ENCODE data around the gene BCL2L2. TPM values are rescaled to one million over a fixed set of nuclear protein-coding genes. Genes with fewer than 3 reads are reported as not detected.
A peak's percentile ranks its signal among the peaks of the same experiment; 100 is the strongest.

Gene BCL2L2
- polyA plus RNA-seq, 1 of the 3 experiments (the other 2 are of a cell fraction) = 30.6 TPM

GRCh38 chr14:23297611-23298277 is 8.9 kb upstream of the BCL2L2 start:
- no peak overlapping the region for H3K9ac ChIP-seq
- 94% methylated on average over 7 of the region's 7 CpGs for WGBS (ENCODE audit: low lambda C conversion rate)
- POLR2A ChIA-PET = no interaction called here
- DNase-seq = no peak
- H4K20me1 ChIP-seq (ENCODE audit: insufficient read depth) = no peaks in the 10 kb centered on the region
- H3K27me3 ChIP-seq (ENCODE audit: insufficient read depth) = no peaks in the 10 kb centered on the region
- H3K4me2 ChIP-seq = no peak overlapping the region
- CTCF ChIA-PET = interaction anchor here (0.9 to 2.2 kb wide), 4 partner anchors 8 to 38 kb away, joined by 3 to 9 read pairs (median 5); no protein-coding TSS in a partner anchor
- peaks cover 6% of the 10 kb centered on the region; the same call in 1 of the 2 replicates for H3K79me2 ChIP-seq (ENCODE audit: insufficient read depth)
- H3F3A ChIP-seq (replicated peaks; ENCODE audit: insufficient read depth) = peaks cover 16% of the 10 kb centered on the region
- no peaks in the 10 kb centered on the region for H3K9me3 ChIP-seq
- no peak overlapping the region for H3K4me3 ChIP-seq (ENCODE audit: low read depth in 2 of 2, low read length in 1 of 2)
- H3K36me3 ChIP-seq (replicated peaks in 1 of 2; ENCODE audit: control insufficient read depth in 1 of 2, insufficient read depth in 2 of 2, low read length in 1 of 2) = peaks cover 0 to 3% of the 10 kb centered on the region in 2 experiments
- H3K27ac ChIP-seq (ENCODE audit: low read depth in 2 of 2, low read length in 1 of 2) = 0 out of 4 replicates have a peak overlapping the region, but pooled peaks of 1 of the 2 experiments have one; percentile 31
- no peak overlapping the region for H2AFZ ChIP-seq (ENCODE audit: low read depth)
- TF ChIP-seq ZBTB33 (IDR thresholded peaks at IDR 0.05; ENCODE audit: borderline replicate concordance, low read depth) (no peak), TAF1 (IDR thresholded peaks at IDR 0.05; ENCODE audit: borderline replicate concordance, low read depth, low read length) (no peak)
- no peaks in the 10 kb centered on the region for H3K9me2 ChIP-seq
- peaks cover 13 to 17% of the 10 kb centered on the region in 2 experiments; a peak in 3 of 4 replicates for H3K4me1 ChIP-seq (ENCODE audit: control insufficient read depth in 1 of 2, insufficient read depth in 2 of 2, low read depth in 1 of 2, low read length in 1 of 2)

- WGBS (ENCODE audit: low lambda C conversion rate) = 92% methylated on average over 2 of the region's 2 CpGs
- H3F3A ChIP-seq (replicated peaks; ENCODE audit: insufficient read depth) = peaks cover 20% of the 10 kb centered on the region
- no peak overlapping the region for H3K4me3 ChIP-seq (ENCODE audit: low read depth in 2 of 2, low read length in 1 of 2)
- DNase-seq = no peak
- H3K4me1 ChIP-seq (ENCODE audit: control insufficient read depth in 1 of 2, insufficient read depth in 2 of 2, low read depth in 1 of 2, low read length in 1 of 2) = peaks cover 15 to 17% of the 10 kb centered on the region in 2 experiments; a peak in 3 of 4 replicates
- H3K36me3 ChIP-seq (replicated peaks in 1 of 2; ENCODE audit: control insufficient read depth in 1 of 2, insufficient read depth in 2 of 2, low read length in 1 of 2) = peaks cover 0 to 3% of the 10 kb centered on the region in 2 experiments
- no peaks in the 10 kb centered on the region for H3K27me3 ChIP-seq (ENCODE audit: insufficient read depth)
- CTCF ChIA-PET = interaction anchor here (0.6 to 4.7 kb wide), 9 partner anchors 8 to 179 kb away, joined by 3 to 26 read pairs (median 6); partner anchors contain the start of gene PABPN1
- H3K4me2 ChIP-seq = 0 out of 2 replicates have a peak overlapping the region, but pooled peaks have one; percentile 92
- H2AFZ ChIP-seq (ENCODE audit: low read depth) = no peak overlapping the region
- H3K9me3 ChIP-seq = no peaks in the 10 kb centered on the region
- POLR2A ChIA-PET = interaction anchor here (1.0 kb wide), 1 partner anchor 10 kb away, joined by 3 read pairs; no protein-coding TSS in a partner anchor
- peaks cover 6% of the 10 kb centered on the region; the same call in 1 of the 2 replicates for H3K79me2 ChIP-seq (ENCODE audit: insufficient read depth)
- no peaks in the 10 kb centered on the region for H3K9me2 ChIP-seq
- no peak overlapping the region for H3K27ac ChIP-seq (ENCODE audit: low read depth in 2 of 2, low read length in 1 of 2)
- H4K20me1 ChIP-seq (ENCODE audit: insufficient read depth) = no peaks in the 10 kb centered on the region
- H3K9ac ChIP-seq = no peak overlapping the region; the same call in 1 of the 2 replicates
- no peak for TF ChIP-seq ZBTB33 (IDR thresholded peaks at IDR 0.05; ENCODE audit: borderline replicate concordance, low read depth)
- TF ChIP-seq RXRA (IDR thresholded peaks at IDR 0.05; ENCODE audit: borderline replicate concordance, low read depth) = no peak
- no peak for TF ChIP-seq RCOR1 (IDR thresholded peaks at IDR 0.05; ENCODE audit: low read length)
- TF ChIP-seq NFIC (IDR thresholded peaks at IDR 0.05; ENCODE audit: borderline replicate concordance) = no peak
- no peak for TF ChIP-seq GATA2 (CRISPR knock-in tag; IDR thresholded peaks at IDR 0.05)
- TF ChIP-seq GABPA (IDR thresholded peaks at IDR 0.05; ENCODE audit: low read depth) = no peak
- no peak for TF ChIP-seq JUND (IDR thresholded peaks at IDR 0.05)
- TF ChIP-seq TCF12 (IDR thresholded peaks at IDR 0.05) = no peak
- TF ChIP-seq RAD21 (IDR thresholded peaks at IDR 0.05; ENCODE audit: low read length) = peak; percentile 61
- TF ChIP-seq USF2 (IDR thresholded peaks at IDR 0.05; ENCODE audit: borderline replicate concordance, low read depth, low read length) = no peak
- no peak for TF ChIP-seq ELF1 (IDR thresholded peaks at IDR 0.05)
- no peak for TF ChIP-seq MAX (IDR thresholded peaks at IDR 0.05; ENCODE audit: low read depth)
- TF ChIP-seq IRF3 (IDR thresholded peaks at IDR 0.05; ENCODE audit: low read depth, low read length) = no peak
- no peak for TF ChIP-seq USF1 (IDR thresholded peaks at IDR 0.05; ENCODE audit: borderline replicate concordance, low read depth)
Observed at GRCh38 chr14:23299211-23299957, 7.2 kb upstream of the BCL2L2 start.
